ENCODE measurements around the gene GDF3. TPM values are rescaled to one million over a fixed set of nuclear protein-coding genes. Genes with fewer than 3 reads are reported as not detected.
"Not testable (repeated sequence)": the region's sequence is repeated elsewhere in the genome, so short reads cannot be mapped to it uniquely, and the experiment has no call there.

The GDF3 gene
- total and polyA plus RNA-seq, 2 experiments from 2014 or later = 0.19 TPM; not detected in 1

DNA sequence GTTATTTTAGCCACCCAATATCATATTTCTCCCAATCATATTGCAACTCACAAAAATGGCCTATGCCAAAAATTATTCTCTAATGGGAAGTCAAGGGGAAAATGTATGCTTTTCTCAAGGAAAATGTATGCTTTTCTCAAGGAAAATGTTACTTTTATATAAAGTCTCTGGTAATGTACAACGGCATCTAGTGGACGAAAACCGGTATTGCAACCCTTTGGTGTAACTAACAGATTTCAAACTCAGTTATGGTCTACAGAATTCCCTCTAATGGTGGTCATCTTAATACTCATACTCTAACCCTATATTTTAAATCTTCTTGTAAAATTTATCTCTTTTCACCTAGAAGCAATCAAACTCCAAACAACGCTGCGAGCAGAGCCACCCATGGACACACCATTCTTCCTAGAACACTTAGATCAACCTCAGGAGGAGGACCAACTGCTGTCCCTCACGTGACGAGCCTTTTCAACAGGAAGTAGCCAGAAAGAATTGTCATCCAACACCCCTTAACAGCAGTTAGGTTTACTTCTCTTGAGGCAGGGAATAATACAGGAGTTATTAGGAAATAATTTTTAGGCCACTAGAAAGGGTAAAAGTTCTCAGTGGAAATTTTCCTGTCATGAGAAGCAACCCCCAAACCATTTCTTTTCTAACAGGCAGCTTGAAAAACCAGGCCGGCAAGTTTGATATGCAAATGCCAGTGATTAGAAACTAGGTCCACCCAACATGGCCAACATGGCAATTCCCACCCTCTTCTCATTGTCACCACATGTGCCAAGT is 50.0 kb downstream of the GDF3 start:
- H3K4me1 ChIP-seq (ENCODE audit: insufficient read depth) = no peaks in the 10 kb centered on the region
- H3K4me3 ChIP-seq = no peak overlapping the region
- WGBS (ENCODE audit: low lambda C conversion rate, missing lambda C conversion rate) = 32% methylated on average over 8 of the region's 8 CpGs
- TF ChIP-seq, protein P1, sequence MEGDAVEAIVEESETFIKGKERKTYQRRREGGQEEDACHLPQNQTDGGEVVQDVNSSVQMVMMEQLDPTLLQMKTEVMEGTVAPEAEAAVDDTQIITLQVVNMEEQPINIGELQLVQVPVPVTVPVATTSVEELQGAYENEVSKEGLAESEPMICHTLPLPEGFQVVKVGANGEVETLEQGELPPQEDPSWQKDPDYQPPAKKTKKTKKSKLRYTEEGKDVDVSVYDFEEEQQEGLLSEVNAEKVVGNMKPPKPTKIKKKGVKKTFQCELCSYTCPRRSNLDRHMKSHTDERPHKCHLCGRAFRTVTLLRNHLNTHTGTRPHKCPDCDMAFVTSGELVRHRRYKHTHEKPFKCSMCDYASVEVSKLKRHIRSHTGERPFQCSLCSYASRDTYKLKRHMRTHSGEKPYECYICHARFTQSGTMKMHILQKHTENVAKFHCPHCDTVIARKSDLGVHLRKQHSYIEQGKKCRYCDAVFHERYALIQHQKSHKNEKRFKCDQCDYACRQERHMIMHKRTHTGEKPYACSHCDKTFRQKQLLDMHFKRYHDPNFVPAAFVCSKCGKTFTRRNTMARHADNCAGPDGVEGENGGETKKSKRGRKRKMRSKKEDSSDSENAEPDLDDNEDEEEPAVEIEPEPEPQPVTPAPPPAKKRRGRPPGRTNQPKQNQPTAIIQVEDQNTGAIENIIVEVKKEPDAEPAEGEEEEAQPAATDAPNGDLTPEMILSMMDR (IDR thresholded peaks at IDR 0.05; ENCODE audit: poor library complexity) = peak; percentile 83
- TF ChIP-seq EZH2phosphoT487 (IDR thresholded peaks at IDR 0.05; ENCODE audit: low read depth, severe bottlenecking, unreplicated experiment) = no peak
- DNase-seq (ENCODE audit: low spot score) = peak; percentile 56
- H3K27ac ChIP-seq = no peak overlapping the region
- H3K27me3 ChIP-seq = no peaks in the 10 kb centered on the region
- H3K9me3 ChIP-seq (ENCODE audit: low read depth) = no peaks in the 10 kb centered on the region
- no peak overlapping the region for H3K4me2 ChIP-seq
- H3K9me2 ChIP-seq (replicated peaks; ENCODE audit: insufficient read depth) = no peaks in the 10 kb centered on the region
- H4K20me1 ChIP-seq (ENCODE audit: insufficient read depth, poor library complexity, severe bottlenecking) = no peaks in the 10 kb centered on the region
- H3K36me3 ChIP-seq (replicated peaks; ENCODE audit: insufficient read depth, low read depth) = no peaks in the 10 kb centered on the region
- no peaks in the 10 kb centered on the region for H3K79me2 ChIP-seq
- no peak overlapping the region for H2AFZ ChIP-seq

DNA sequence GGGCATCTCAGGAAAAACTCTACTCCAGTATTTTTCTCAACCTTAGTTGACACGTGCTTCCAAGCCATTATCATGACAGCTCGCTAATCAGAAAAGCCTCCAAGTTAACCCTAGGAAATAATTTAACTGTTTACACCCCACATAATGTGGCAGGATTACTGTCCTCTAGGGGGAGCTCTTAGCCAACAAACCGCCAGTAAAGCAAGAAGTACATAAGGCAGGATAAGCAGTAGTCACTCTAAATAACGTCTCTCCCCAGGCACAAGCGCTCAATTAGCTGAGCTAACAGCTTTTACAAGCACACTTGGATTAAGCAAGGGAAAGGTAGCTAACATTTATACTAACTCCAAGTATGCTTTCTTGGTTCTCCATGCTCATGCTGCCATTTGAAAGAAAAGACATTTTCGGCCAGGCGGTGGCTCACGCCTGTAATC is 52.7 kb downstream of the GDF3 start:
- H3K4me3 ChIP-seq = no peak overlapping the region
- no peaks in the 10 kb centered on the region for H3K4me1 ChIP-seq (ENCODE audit: insufficient read depth)
- no peaks in the 10 kb centered on the region for H3K27me3 ChIP-seq
- TF ChIP-seq, protein P1 (IDR thresholded peaks at IDR 0.05; ENCODE audit: poor library complexity) = peak; percentile 44
- TF ChIP-seq EZH2phosphoT487 (IDR thresholded peaks at IDR 0.05; ENCODE audit: low read depth, severe bottlenecking, unreplicated experiment) = no peak
- no peaks in the 10 kb centered on the region for H4K20me1 ChIP-seq (ENCODE audit: insufficient read depth, poor library complexity, severe bottlenecking)
- H3K9me3 ChIP-seq (ENCODE audit: low read depth) = no peaks in the 10 kb centered on the region
- no peaks in the 10 kb centered on the region for H3K79me2 ChIP-seq
- H3K4me2 ChIP-seq = no peak overlapping the region
- H3K27ac ChIP-seq = no peak overlapping the region
- H3K9me2 ChIP-seq (replicated peaks; ENCODE audit: insufficient read depth) = no peaks in the 10 kb centered on the region
- H2AFZ ChIP-seq = no peak overlapping the region
- 59% methylated on average over 8 of the region's 8 CpGs for WGBS (ENCODE audit: low lambda C conversion rate, missing lambda C conversion rate)
- no peak for DNase-seq (ENCODE audit: low spot score)
- H3K36me3 ChIP-seq (replicated peaks; ENCODE audit: insufficient read depth, low read depth) = no peaks in the 10 kb centered on the region

DNA sequence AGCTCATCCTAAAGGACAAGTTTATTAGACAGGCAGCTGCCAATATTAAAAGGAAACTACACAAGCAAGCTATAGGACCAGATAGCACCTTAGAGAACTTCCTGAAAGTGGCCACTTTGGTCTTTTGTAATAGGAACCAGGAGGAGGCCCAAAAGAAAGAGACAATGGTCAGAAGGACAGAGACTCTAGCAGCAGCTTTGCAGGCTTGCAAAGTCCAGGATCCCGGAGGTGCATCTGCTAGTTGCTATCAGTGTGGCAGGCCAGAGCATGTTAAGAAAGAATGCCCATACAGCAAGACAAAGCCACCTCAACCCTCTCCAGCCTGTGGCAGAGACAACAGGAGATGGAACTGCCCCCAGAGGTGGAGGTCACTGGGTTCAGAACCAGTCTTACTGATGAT is 53.3 kb downstream of the GDF3 start:
- no peak overlapping the region for H3K27ac ChIP-seq
- H3K36me3 ChIP-seq (replicated peaks; ENCODE audit: insufficient read depth, low read depth) = no peaks in the 10 kb centered on the region
- 64% methylated on average over 1 of the region's 1 CpG for WGBS (ENCODE audit: low lambda C conversion rate, missing lambda C conversion rate)
- DNase-seq (ENCODE audit: low spot score) = no peak
- no peaks in the 10 kb centered on the region for H3K27me3 ChIP-seq
- H4K20me1 ChIP-seq (ENCODE audit: insufficient read depth, poor library complexity, severe bottlenecking) = no peaks in the 10 kb centered on the region
- H3K9me2 ChIP-seq (replicated peaks; ENCODE audit: insufficient read depth) = no peaks in the 10 kb centered on the region
- no peak overlapping the region for H2AFZ ChIP-seq
- H3K9me3 ChIP-seq (ENCODE audit: low read depth) = no peaks in the 10 kb centered on the region
- H3K79me2 ChIP-seq = no peaks in the 10 kb centered on the region
- H3K4me2 ChIP-seq = no peak overlapping the region
- TF ChIP-seq, protein P1 (IDR thresholded peaks at IDR 0.05; ENCODE audit: poor library complexity) = no peak
- TF ChIP-seq EZH2 (IDR thresholded peaks at IDR 0.05; ENCODE audit: borderline replicate concordance) (no peak), EZH2phosphoT487 (IDR thresholded peaks at IDR 0.05; ENCODE audit: low read depth, severe bottlenecking, unreplicated experiment) (no peak)
- H3K4me1 ChIP-seq (ENCODE audit: insufficient read depth) = no peaks in the 10 kb centered on the region
- H3K4me3 ChIP-seq = no peak overlapping the region

DNA sequence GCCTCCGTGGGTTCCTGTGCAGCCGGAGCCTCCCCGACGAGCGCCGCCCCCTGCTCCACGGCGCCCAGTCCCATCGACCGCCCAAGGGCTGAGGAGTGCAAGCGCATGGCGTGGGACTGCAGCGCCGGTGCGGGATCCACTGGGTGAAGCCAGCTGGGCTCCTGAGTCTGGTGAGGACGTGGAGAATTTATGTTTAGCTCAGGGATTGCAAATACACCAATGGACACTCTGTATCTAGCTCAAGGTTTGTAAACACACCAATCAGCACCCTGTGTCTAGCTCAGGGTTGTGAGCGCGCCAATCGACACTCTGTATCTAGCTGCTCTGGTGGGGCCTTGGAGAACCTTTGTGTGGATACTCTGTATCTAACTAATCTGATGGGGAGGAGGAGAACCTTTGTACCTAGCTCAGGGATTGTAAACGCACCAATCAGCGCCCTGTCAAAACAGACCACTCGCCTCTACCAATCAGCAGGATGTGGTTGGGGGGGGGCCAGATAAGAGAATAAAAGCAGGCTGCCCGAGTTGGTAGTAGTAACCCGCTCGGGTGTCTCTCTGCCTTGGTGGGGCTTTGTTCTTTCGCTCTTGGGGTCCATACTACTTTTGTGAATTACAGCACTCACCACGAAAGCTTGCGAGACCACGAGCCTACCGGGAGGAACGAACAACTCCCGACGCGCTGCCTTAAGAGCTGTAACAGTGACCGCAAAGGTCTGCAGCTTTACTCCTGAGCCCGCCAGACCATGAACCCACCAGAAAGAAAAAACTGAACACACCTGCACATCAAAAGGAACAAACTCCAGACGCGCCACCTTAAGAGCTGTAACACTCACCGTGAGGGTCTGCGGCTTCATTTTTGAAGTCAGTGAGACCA is 55.2 kb downstream of the GDF3 start:
- not testable (repeated sequence) for H2AFZ ChIP-seq; H4K20me1 ChIP-seq (ENCODE audit: insufficient read depth, poor library complexity, severe bottlenecking); H3K9me2 ChIP-seq (replicated peaks; ENCODE audit: insufficient read depth); H3K36me3 ChIP-seq (replicated peaks; ENCODE audit: insufficient read depth, low read depth); H3K4me3 ChIP-seq; DNase-seq (ENCODE audit: low spot score); H3K79me2 ChIP-seq; H3K4me2 ChIP-seq; H3K27ac ChIP-seq; H3K27me3 ChIP-seq; H3K4me1 ChIP-seq (ENCODE audit: insufficient read depth); H3K9me3 ChIP-seq (ENCODE audit: low read depth)
- WGBS (ENCODE audit: low lambda C conversion rate, missing lambda C conversion rate) = 61% methylated on average over 38 of the region's 40 CpGs

Measured in hepatocyte (in vitro differentiated cells).